Activated CD4-positive, alpha-beta T cell treated with anti-CD3 and anti-CD28 coated beads, Interleukin-2, amount 10 ng/mL, durations not matched to agents 7 days and 5 days (primary cell): ENCODE data around the gene VPS35L. TPM values are rescaled to one million over a fixed set of nuclear protein-coding genes. Genes with fewer than 3 reads are reported as not detected.
A peak's percentile ranks its signal among the peaks of the same experiment; 100 is the strongest.

Experiments used
- CTCF ChIA-PET: fragments of 350-600 bp; sonication (Branson Sonifier 250); formaldehyde crosslinking; loops from one replicate; lab custom pipeline; 2021; ENCODE audit warnings: antibody characterized with exemption; lab: Charles Lee
- POLR2A ChIA-PET: fragments of 350-600 bp; sonication (Branson Sonifier 250); formaldehyde crosslinking; loops from one replicate; lab custom pipeline; 2021; ENCODE audit warnings: antibody characterized with exemption; lab: Charles Lee
- DNase-seq: peaks from one replicate; pipeline ENCODE4 v3.0.0-alpha.2; 2020
- H3K27ac Mint-ChIP-seq: one replicate; pipeline ENCODE4 v1.8.0; 2021; ENCODE audit warnings: mild to moderate bottlenecking, moderate library complexity, mixed read lengths
- H3K27me3 Mint-ChIP-seq: one replicate; pipeline ENCODE4 v1.8.0; 2021; ENCODE audit warnings: mixed read lengths
- H3K36me3 Mint-ChIP-seq: one replicate; pipeline ENCODE4 v1.8.0; 2021; ENCODE audit warnings: low read depth, mixed read lengths
- H3K4me1 Mint-ChIP-seq: one replicate; pipeline ENCODE4 v1.8.0; 2021; ENCODE audit warnings: mixed read lengths
- H3K4me3 Mint-ChIP-seq: one replicate; pipeline ENCODE4 v1.8.0; 2021; ENCODE audit warnings: mild to moderate bottlenecking, moderate library complexity, mixed read lengths
- H3K9me3 Mint-ChIP-seq: one replicate; pipeline ENCODE4 v1.8.0; 2021; ENCODE audit warnings: mixed read lengths
- total RNA-seq, 2 experiments: library from RNA; stranded (reverse); gene quantifications; one replicate each; pipeline ENCODE4 v1.2.3, GENCODE V29; 2021

Gene VPS35L
- total RNA-seq, 2 experiments from 2014 or later, result 59.3 to 59.6 TPM

GRCh38 chr16:19605701-19606100 lies 50.2 kb downstream of the VPS35L start:
- no peaks in the 10 kb centered on the region for H3K27me3 Mint-ChIP-seq
- no peak overlapping the region for H3K27ac Mint-ChIP-seq
- peaks cover 5% of the 10 kb centered on the region for H3K4me1 Mint-ChIP-seq
- POLR2A ChIA-PET, result no interaction called here
- peaks cover 33% of the 10 kb centered on the region for H3K36me3 Mint-ChIP-seq
- no peak for DNase-seq
- no peak overlapping the region for H3K4me3 Mint-ChIP-seq
- CTCF ChIA-PET, result interaction anchor here (1.3 kb wide), 1 partner anchor 257 kb away, joined by 3 read pairs; no protein-coding TSS in a partner anchor
- no peaks in the 10 kb centered on the region for H3K9me3 Mint-ChIP-seq

GRCh38 chr16:19607616-19608280 lies 52.2 kb downstream of the VPS35L start:
- POLR2A ChIA-PET, result no interaction called here
- no peak for DNase-seq
- no peaks in the 10 kb centered on the region for H3K4me1 Mint-ChIP-seq
- H3K4me3 Mint-ChIP-seq, result no peak overlapping the region
- CTCF ChIA-PET, result interaction anchor here (1.2 kb wide), 1 partner anchor 279 kb away, joined by 5 read pairs; no protein-coding TSS in a partner anchor
- H3K27ac Mint-ChIP-seq, result no peak overlapping the region
- no peaks in the 10 kb centered on the region for H3K27me3 Mint-ChIP-seq
- no peaks in the 10 kb centered on the region for H3K9me3 Mint-ChIP-seq
- peaks cover 35% of the 10 kb centered on the region for H3K36me3 Mint-ChIP-seq

DNA sequence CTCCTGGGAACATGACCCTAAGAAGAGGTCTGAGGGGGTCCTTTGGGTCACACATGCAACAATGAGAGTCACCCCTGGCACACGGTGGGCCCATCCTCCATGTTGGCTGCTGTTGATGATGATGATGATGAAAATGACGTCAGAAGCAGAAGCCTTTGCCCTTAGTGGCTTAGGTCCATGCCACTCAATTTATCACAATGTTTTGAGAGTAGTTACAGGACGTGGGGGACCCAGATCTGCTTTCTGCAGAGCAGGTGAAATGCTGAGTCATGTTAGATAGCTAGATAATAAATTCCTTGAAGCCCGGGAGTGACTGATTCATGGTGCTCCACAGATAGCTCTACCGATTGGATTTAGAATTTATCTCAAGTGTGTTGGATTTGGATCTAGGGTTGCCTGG lies 53.9 kb downstream of the VPS35L start:
- ChIA-PET POLR2A (no interaction called here), CTCF (no interaction called here)
- Mint-ChIP-seq H3K4me3 (no peak overlapping the region), H3K27me3 (no peaks in the 10 kb centered on the region), H3K36me3 (peaks cover 28% of the 10 kb centered on the region), H3K4me1 (no peaks in the 10 kb centered on the region), H3K27ac (no peak overlapping the region), H3K9me3 (no peaks in the 10 kb centered on the region)
- DNase-seq, result no peak

- ChIA-PET POLR2A (no interaction called here), CTCF (no interaction called here)
- Mint-ChIP-seq H3K9me3 (no peaks in the 10 kb centered on the region), H3K4me1 (no peaks in the 10 kb centered on the region), H3K27me3 (no peaks in the 10 kb centered on the region), H3K36me3 (peaks cover 28% of the 10 kb centered on the region), H3K27ac (no peak overlapping the region), H3K4me3 (no peak overlapping the region)
- no peak for DNase-seq
These were observed 54.7 kb downstream of the VPS35L start for GRCh38 chr16:19610200-19610599.

- ChIA-PET POLR2A (no interaction called here), CTCF (interaction anchor here (0.7 to 1.9 kb wide), 4 partner anchors 12 to 273 kb away, joined by 3 to 6 read pairs (median 3); no protein-coding TSS in a partner anchor)
These were observed 58.3 kb downstream of the VPS35L start for GRCh38 chr16:19613834-19614233.

DNA sequence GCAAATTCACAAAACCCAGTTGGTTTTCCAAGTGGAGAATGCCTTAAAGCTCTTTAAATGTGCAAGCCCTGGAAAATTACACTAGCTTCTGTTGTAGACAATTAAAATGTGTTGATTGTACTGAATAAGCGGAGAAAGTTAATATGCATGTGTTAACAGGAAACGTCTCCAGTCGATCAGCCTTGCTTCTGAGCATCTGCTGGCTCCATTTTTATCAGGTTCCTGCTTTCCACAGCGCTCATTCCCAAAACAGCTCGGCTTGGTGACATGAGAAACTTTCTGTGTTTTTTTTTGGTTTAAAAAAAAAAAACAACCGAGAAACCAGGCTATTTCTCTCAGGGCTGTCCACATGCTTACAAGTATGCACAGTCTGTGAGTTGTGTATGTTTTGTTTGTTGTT lies 60.7 kb downstream of the VPS35L start:
- Mint-ChIP-seq H3K36me3 (peaks cover 5% of the 10 kb centered on the region), H3K9me3 (no peaks in the 10 kb centered on the region), H3K27ac (no peak overlapping the region), H3K27me3 (no peaks in the 10 kb centered on the region), H3K4me1 (no peaks in the 10 kb centered on the region), H3K4me3 (no peak overlapping the region)
- ChIA-PET CTCF (interaction anchor here (0.9 kb wide), 1 partner anchor 270 kb away, joined by 4 read pairs; no protein-coding TSS in a partner anchor), POLR2A (no interaction called here)
- no peak for DNase-seq

More at GRCh38 chr16:19613834-19614233, 58.3 kb downstream of the VPS35L start:
- Mint-ChIP-seq H3K27me3 (no peaks in the 10 kb centered on the region), H3K4me3 (no peak overlapping the region), H3K4me1 (no peaks in the 10 kb centered on the region), H3K27ac (no peak overlapping the region), H3K36me3 (peaks cover 14% of the 10 kb centered on the region), H3K9me3 (no peaks in the 10 kb centered on the region)
- DNase-seq, result no peak

DNA sequence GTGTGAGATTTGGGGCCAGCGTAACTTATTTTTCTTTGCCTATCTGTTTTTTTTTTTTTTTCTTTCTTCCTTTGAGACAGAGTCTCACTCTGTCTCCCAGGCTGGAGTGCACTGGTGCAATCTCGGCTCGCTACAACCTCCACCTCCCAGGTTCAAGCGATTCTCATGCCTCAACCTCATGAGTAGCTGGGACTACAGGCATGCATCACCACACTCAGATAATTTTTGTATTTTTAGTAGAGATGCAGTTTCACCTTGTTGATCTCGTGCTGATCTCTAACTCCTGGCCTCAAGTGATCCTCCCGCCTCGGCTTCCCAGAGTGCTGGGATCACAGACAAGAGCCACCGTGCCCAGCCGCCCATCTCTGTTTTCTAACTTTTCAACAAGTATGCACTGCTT lies 63.4 kb downstream of the VPS35L start:
- H3K27ac Mint-ChIP-seq, result no peak overlapping the region
- ChIA-PET POLR2A (no interaction called here), CTCF (no interaction called here)
- H3K9me3 Mint-ChIP-seq, result no peaks in the 10 kb centered on the region
- H3K4me3 Mint-ChIP-seq, result no peak overlapping the region
- no peaks in the 10 kb centered on the region for H3K27me3 Mint-ChIP-seq
- H3K4me1 Mint-ChIP-seq, result no peaks in the 10 kb centered on the region
- H3K36me3 Mint-ChIP-seq, result no peaks in the 10 kb centered on the region
- no peak for DNase-seq

DNA sequence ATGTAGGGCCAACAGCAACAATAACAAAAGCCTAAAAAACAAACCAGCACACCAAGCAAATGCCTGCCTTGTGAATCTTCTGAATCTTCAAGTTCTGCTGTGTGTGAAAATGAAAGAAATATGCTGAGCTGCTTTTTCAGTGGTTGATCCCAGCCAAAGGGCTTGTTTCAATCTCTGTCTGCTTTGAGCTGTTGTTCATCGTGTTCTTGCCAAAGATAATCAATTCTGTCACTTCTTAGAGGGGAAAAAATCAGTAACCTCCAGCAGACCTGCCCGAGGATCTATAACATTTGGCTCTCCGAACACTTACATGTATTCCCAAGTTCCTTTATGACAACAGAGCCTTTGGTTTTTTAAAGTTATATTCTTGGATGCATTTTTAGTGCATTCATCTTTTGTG lies 65.9 kb downstream of the VPS35L start:
- CTCF ChIA-PET, result no interaction called here

GRCh38 chr16:19625039-19625438 lies 69.5 kb downstream of the VPS35L start:
- ChIA-PET CTCF (interaction anchor here (1.1 to 1.4 kb wide), 3 partner anchors 10 to 262 kb away, joined by 3 to 5 read pairs (median 4); no protein-coding TSS in a partner anchor), POLR2A (no interaction called here)
- Mint-ChIP-seq H3K4me1 (no peaks in the 10 kb centered on the region), H3K4me3 (no peak overlapping the region), H3K9me3 (no peaks in the 10 kb centered on the region), H3K36me3 (peaks cover 15% of the 10 kb centered on the region), H3K27me3 (no peaks in the 10 kb centered on the region), H3K27ac (no peak overlapping the region)
- DNase-seq, result no peak

More for the DNA sequence above, 65.9 kb downstream of the VPS35L start:
- H3K9me3 Mint-ChIP-seq, result no peaks in the 10 kb centered on the region
- no peaks in the 10 kb centered on the region for H3K27me3 Mint-ChIP-seq
- no peak overlapping the region for H3K4me3 Mint-ChIP-seq
- H3K27ac Mint-ChIP-seq, result no peak overlapping the region
- no peak for DNase-seq
- POLR2A ChIA-PET, result no interaction called here
- no peaks in the 10 kb centered on the region for H3K4me1 Mint-ChIP-seq
- H3K36me3 Mint-ChIP-seq, result no peaks in the 10 kb centered on the region

DNA sequence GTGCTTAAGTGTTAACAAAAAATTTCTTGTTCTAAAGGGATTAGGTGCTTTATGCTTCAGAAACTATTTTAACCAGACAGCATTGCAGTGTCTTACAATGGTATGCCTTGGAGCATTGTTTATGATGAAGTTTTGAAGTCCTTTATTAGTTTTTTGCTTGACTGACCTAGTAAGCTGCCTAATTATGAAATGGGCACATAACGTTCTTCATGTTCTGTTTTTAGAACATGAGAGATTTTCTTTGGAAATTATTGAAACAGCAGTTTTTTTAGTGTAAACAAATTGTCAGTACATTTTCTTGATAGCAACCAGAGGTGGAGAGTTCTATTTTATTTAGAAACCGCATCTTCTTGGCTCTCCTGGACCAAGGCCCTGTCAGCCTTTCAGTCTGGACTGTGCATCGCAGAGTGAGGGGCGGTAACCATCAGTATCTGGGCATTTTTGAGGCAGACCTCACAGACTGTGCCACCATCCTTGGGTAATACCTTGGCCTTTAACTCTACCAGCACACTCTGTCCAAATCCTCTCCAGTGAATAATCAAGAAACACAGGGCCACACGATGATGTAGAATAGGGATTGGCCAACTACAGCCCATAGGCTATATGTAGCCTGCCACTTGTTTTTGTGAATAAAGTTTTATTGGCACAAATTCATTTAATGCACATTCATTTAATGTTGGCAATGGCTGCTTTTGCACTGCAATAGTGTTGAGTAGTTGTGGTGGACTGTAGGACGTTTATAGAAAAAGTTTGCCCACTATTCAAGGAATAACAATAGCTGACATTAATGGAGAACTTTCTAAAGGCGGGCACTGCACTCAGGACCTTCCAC lies 81.1 kb downstream of the VPS35L start:
- Mint-ChIP-seq H3K4me1 (peaks cover 18% of the 10 kb centered on the region), H3K27ac (no peak overlapping the region), H3K27me3 (no peaks in the 10 kb centered on the region), H3K4me3 (no peak overlapping the region), H3K36me3 (peaks cover 33% of the 10 kb centered on the region), H3K9me3 (no peaks in the 10 kb centered on the region)
- ChIA-PET CTCF (no interaction called here), POLR2A (no interaction called here)
- no peak for DNase-seq

- peaks cover 18% of the 10 kb centered on the region for H3K4me1 Mint-ChIP-seq
- POLR2A ChIA-PET, result no interaction called here
- CTCF ChIA-PET, result no interaction called here
- H3K36me3 Mint-ChIP-seq, result peaks cover 14% of the 10 kb centered on the region
- H3K27me3 Mint-ChIP-seq, result no peaks in the 10 kb centered on the region
- H3K27ac Mint-ChIP-seq, result peak overlapping the region; percentile 2
- peak; percentile 39 for DNase-seq
- no peak overlapping the region for H3K4me3 Mint-ChIP-seq
- no peaks in the 10 kb centered on the region for H3K9me3 Mint-ChIP-seq
These were observed 84.5 kb downstream of the VPS35L start for GRCh38 chr16:19639986-19640421.

GRCh38 chr16:19642501-19642900 lies 87.0 kb downstream of the VPS35L start:
- Mint-ChIP-seq H3K4me1 (peaks cover 18% of the 10 kb centered on the region), H3K9me3 (no peaks in the 10 kb centered on the region), H3K27me3 (no peaks in the 10 kb centered on the region), H3K36me3 (peaks cover 9% of the 10 kb centered on the region), H3K27ac (no peak overlapping the region), H3K4me3 (no peak overlapping the region)
- DNase-seq, result no peak
- ChIA-PET CTCF (interaction anchor here (0.7 to 1.0 kb wide), 2 partner anchors 26 to 93 kb away, joined by 3 to 4 read pairs; no protein-coding TSS in a partner anchor), POLR2A (no interaction called here)

GRCh38 chr16:19644877-19645276 lies 89.4 kb downstream of the VPS35L start:
- DNase-seq, result no peak
- Mint-ChIP-seq H3K27me3 (no peaks in the 10 kb centered on the region), H3K27ac (no peak overlapping the region), H3K36me3 (peaks cover 8% of the 10 kb centered on the region), H3K4me3 (no peak overlapping the region), H3K9me3 (no peaks in the 10 kb centered on the region), H3K4me1 (peaks cover 9% of the 10 kb centered on the region)
- ChIA-PET CTCF (no interaction called here), POLR2A (no interaction called here)
